ENCODE data around the gene TBC1D2.
A peak's percentile ranks its signal among the peaks of the same experiment; 100 is the strongest.
"Not testable (repeated sequence)": the region's sequence is repeated elsewhere in the genome, so short reads cannot be mapped to it uniquely, and the experiment has no call there.

Gene TBC1D2

GRCh38 chr9:98175028-98175569, 80.3 kb downstream of the TBC1D2 start:
- in situ Hi-C loops (cut with HindIII; ENCODE audit: low pct_unique_long_range_greater_than_20kb, low sequenced_read_pairs): no loop called here
- DNase-seq (ENCODE audit: low read depth in 1 of 2, low spot score in 1 of 2): no peak
- TF ChIP-seq JUND (IDR thresholded peaks at IDR 0.05; ENCODE audit: low read depth): no peak

GRCh38 chr9:98174502-98174918, 80.9 kb downstream of the TBC1D2 start:
- DNase-seq (ENCODE audit: low read depth in 1 of 2, low spot score in 1 of 2); in situ Hi-C loops (cut with HindIII; ENCODE audit: low pct_unique_long_range_greater_than_20kb, low sequenced_read_pairs): not testable (repeated sequence)

GRCh38 chr9:98173181-98173580, 82.3 kb downstream of the TBC1D2 start:
- no peak for TF ChIP-seq JUND (IDR thresholded peaks at IDR 0.05; ENCODE audit: low read depth)
- in situ Hi-C loops (cut with HindIII; ENCODE audit: low pct_unique_long_range_greater_than_20kb, low sequenced_read_pairs): no loop called here
- DNase-seq (ENCODE audit: low read depth in 1 of 2, low spot score in 1 of 2): no peak

- DNase-seq (ENCODE audit: low read depth in 1 of 2, low spot score in 1 of 2): peak; percentile 38 to 82
- no peak for TF ChIP-seq JUND (IDR thresholded peaks at IDR 0.05; ENCODE audit: low read depth)
- in situ Hi-C loops (cut with HindIII; ENCODE audit: low pct_unique_long_range_greater_than_20kb, low sequenced_read_pairs): no loop called here
These were observed 82.8 kb downstream of the TBC1D2 start for GRCh38 chr9:98172604-98173003.

GRCh38 chr9:98171176-98171925, 84.1 kb downstream of the TBC1D2 start:
- DNase-seq (ENCODE audit: low read depth in 1 of 2, low spot score in 1 of 2): no peak
- TF ChIP-seq JUND (IDR thresholded peaks at IDR 0.05; ENCODE audit: low read depth): no peak
- in situ Hi-C loops (cut with HindIII; ENCODE audit: low pct_unique_long_range_greater_than_20kb, low sequenced_read_pairs): no loop called here

GRCh38 chr9:98168941-98169488, 86.4 kb downstream of the TBC1D2 start:
- in situ Hi-C loops (cut with HindIII; ENCODE audit: low pct_unique_long_range_greater_than_20kb, low sequenced_read_pairs): no loop called here
- no peak for TF ChIP-seq JUND (IDR thresholded peaks at IDR 0.05; ENCODE audit: low read depth)
- DNase-seq (ENCODE audit: low read depth in 1 of 2, low spot score in 1 of 2): no peak

GRCh38 chr9:98168153-98168780, 87.2 kb downstream of the TBC1D2 start:
- in situ Hi-C loops (cut with HindIII; ENCODE audit: low pct_unique_long_range_greater_than_20kb, low sequenced_read_pairs): no loop called here
- no peak for DNase-seq (ENCODE audit: low read depth in 1 of 2, low spot score in 1 of 2)
- no peak for TF ChIP-seq JUND (IDR thresholded peaks at IDR 0.05; ENCODE audit: low read depth)

GRCh38 chr9:98164912-98165311, 90.5 kb downstream of the TBC1D2 start:
- DNase-seq (ENCODE audit: low read depth in 1 of 2, low spot score in 1 of 2): no peak
- in situ Hi-C loops (cut with HindIII; ENCODE audit: low pct_unique_long_range_greater_than_20kb, low sequenced_read_pairs): no loop called here
- no peak for TF ChIP-seq JUND (IDR thresholded peaks at IDR 0.05; ENCODE audit: low read depth)

- in situ Hi-C loops (cut with HindIII; ENCODE audit: low pct_unique_long_range_greater_than_20kb, low sequenced_read_pairs): no loop called here
- no peak for TF ChIP-seq JUND (IDR thresholded peaks at IDR 0.05; ENCODE audit: low read depth)
- DNase-seq (ENCODE audit: low read depth in 1 of 2, low spot score in 1 of 2): no peak
These were observed 92.8 kb downstream of the TBC1D2 start for GRCh38 chr9:98162613-98163012.

GRCh38 chr9:98161851-98162250, 93.6 kb downstream of the TBC1D2 start:
- no peak for TF ChIP-seq JUND (IDR thresholded peaks at IDR 0.05; ENCODE audit: low read depth)
- DNase-seq (ENCODE audit: low read depth in 1 of 2, low spot score in 1 of 2): no peak
- in situ Hi-C loops (cut with HindIII; ENCODE audit: low pct_unique_long_range_greater_than_20kb, low sequenced_read_pairs): no loop called here

GRCh38 chr9:98159790-98160189, 95.7 kb downstream of the TBC1D2 start:
- DNase-seq (ENCODE audit: low read depth in 1 of 2, low spot score in 1 of 2): no peak
- no peak for TF ChIP-seq JUND (IDR thresholded peaks at IDR 0.05; ENCODE audit: low read depth)
- in situ Hi-C loops (cut with HindIII; ENCODE audit: low pct_unique_long_range_greater_than_20kb, low sequenced_read_pairs): no loop called here

GRCh38 chr9:98159301-98159700, 96.1 kb downstream of the TBC1D2 start:
- in situ Hi-C loops (cut with HindIII; ENCODE audit: low pct_unique_long_range_greater_than_20kb, low sequenced_read_pairs): no loop called here
- no peak for TF ChIP-seq JUND (IDR thresholded peaks at IDR 0.05; ENCODE audit: low read depth)
- DNase-seq (ENCODE audit: low read depth in 1 of 2, low spot score in 1 of 2): no peak
